Measurements from ENCODE around the gene SMYD4.

DNA sequence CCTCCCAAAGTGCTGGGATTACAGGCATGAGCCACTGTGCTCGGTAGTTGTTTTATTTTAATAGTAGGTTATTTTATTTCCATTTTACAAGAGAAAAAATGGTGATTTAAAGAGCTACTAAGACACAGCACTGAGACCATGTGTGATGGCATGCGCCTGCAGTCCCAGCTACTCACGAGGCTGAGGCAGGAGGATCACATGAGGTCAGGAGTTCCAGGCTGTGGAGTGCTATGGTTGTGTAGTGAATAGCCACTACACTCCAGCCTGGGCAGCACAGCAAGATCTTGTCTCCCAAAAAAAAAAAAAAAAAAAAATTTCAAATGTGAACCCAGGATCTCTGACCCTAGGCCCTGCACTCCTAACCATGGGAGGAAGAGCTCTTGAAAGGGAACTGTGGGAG lies 64.1 kb downstream of the SMYD4 start:
- TF ChIP-seq, protein P1, sequence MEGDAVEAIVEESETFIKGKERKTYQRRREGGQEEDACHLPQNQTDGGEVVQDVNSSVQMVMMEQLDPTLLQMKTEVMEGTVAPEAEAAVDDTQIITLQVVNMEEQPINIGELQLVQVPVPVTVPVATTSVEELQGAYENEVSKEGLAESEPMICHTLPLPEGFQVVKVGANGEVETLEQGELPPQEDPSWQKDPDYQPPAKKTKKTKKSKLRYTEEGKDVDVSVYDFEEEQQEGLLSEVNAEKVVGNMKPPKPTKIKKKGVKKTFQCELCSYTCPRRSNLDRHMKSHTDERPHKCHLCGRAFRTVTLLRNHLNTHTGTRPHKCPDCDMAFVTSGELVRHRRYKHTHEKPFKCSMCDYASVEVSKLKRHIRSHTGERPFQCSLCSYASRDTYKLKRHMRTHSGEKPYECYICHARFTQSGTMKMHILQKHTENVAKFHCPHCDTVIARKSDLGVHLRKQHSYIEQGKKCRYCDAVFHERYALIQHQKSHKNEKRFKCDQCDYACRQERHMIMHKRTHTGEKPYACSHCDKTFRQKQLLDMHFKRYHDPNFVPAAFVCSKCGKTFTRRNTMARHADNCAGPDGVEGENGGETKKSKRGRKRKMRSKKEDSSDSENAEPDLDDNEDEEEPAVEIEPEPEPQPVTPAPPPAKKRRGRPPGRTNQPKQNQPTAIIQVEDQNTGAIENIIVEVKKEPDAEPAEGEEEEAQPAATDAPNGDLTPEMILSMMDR (IDR thresholded peaks at IDR 0.05): no peak
- no peak for TF ChIP-seq POLR2A (IDR thresholded peaks at IDR 0.05)
